ENCODE results near the gene ZNF674. TPM values are rescaled to one million over a fixed set of nuclear protein-coding genes. Genes with fewer than 3 reads are reported as not detected.
A peak's percentile ranks its signal among the peaks of the same experiment; 100 is the strongest.

ZNF674 gene
- total and polyA plus RNA-seq, 10 of the 15 experiments (the other 5 are each of a cell fraction or from before 2014, with no cell fraction given) = 1.0 to 3.7 (median 1.8) TPM

DNA sequence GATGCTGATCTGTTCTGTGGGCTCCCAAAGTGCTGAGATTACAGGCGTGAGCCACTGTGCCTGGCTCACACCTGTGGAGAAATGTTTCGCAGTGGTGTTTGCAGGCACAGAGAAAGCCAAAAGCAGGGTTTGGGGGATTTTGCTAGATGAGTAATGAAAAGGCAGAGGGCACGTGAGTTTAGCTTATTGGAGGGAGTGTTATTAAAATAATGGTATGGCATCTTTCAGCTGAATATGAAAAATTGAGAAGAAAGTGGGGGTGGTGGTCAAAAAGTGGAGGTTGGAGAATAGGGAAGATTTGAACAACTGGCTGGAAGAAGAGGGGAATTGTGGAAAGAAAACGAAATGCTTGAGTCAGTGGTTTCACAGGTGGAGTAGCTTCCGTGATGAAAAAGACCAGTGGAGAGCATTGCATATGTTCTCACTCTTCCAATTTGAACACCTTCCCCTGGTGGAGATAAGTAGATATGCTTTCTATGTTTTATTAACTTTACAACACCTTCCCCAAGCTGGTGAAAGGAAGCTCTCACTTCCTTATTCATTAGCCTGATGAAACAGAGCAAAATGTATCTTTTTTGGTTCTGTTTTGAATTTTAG, 27.2 kb upstream of the ZNF674 start (continued):
- TF ChIP-seq RAD51 (IDR thresholded peaks at IDR 0.05) = no peak
- TF ChIP-seq, protein P1, sequence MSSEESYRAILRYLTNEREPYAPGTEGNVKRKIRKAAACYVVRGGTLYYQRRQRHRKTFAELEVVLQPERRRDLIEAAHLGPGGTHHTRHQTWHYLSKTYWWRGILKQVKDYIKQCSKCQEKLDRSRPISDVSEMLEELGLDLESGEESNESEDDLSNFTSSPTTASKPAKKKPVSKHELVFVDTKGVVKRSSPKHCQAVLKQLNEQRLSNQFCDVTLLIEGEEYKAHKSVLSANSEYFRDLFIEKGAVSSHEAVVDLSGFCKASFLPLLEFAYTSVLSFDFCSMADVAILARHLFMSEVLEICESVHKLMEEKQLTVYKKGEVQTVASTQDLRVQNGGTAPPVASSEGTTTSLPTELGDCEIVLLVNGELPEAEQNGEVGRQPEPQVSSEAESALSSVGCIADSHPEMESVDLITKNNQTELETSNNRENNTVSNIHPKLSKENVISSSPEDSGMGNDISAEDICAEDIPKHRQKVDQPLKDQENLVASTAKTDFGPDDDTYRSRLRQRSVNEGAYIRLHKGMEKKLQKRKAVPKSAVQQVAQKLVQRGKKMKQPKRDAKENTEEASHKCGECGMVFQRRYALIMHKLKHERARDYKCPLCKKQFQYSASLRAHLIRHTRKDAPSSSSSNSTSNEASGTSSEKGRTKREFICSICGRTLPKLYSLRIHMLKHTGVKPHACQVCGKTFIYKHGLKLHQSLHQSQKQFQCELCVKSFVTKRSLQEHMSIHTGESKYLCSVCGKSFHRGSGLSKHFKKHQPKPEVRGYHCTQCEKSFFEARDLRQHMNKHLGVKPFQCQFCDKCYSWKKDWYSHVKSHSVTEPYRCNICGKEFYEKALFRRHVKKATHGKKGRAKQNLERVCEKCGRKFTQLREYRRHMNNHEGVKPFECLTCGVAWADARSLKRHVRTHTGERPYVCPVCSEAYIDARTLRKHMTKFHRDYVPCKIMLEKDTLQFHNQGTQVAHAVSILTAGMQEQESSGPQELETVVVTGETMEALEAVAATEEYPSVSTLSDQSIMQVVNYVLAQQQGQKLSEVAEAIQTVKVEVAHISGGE (CRISPR knock-in tag; IDR thresholded peaks at IDR 0.05) = no peak
- TF ChIP-seq SMAD5 (IDR thresholded peaks at IDR 0.05; ENCODE audit: low read depth) = no peak
- no peak for TF ChIP-seq LARP7 (IDR thresholded peaks at IDR 0.05)
- no peak for TF ChIP-seq IRF4 (IDR thresholded peaks at IDR 0.05; ENCODE audit: low read depth, low read length)
- TF ChIP-seq EGR1 (IDR thresholded peaks at IDR 0.05; ENCODE audit: borderline replicate concordance in 1 of 2, low read depth in 2 of 2, low read length in 2 of 2) = no peak
- TF ChIP-seq POU2F2 (IDR thresholded peaks at IDR 0.05; ENCODE audit: borderline replicate concordance, low read depth, low read length) = no peak
- no peak for TF ChIP-seq ELK1 (IDR thresholded peaks at IDR 0.05; ENCODE audit: low read depth, low read length)
- no peak for TF ChIP-seq ZNF207 (IDR thresholded peaks at IDR 0.05; ENCODE audit: borderline replicate concordance)
- TF ChIP-seq CEBPB (IDR thresholded peaks at IDR 0.05; ENCODE audit: borderline replicate concordance in 1 of 2, low read depth in 2 of 2, low read length in 2 of 2) = no peak
- TF ChIP-seq POLR2AphosphoS2 (IDR thresholded peaks at IDR 0.05; ENCODE audit: low read depth, low read length) = no peak
- no peak for TF ChIP-seq NKRF (conservative IDR thresholded peaks at IDR 0.05)
- TF ChIP-seq, protein P2, sequence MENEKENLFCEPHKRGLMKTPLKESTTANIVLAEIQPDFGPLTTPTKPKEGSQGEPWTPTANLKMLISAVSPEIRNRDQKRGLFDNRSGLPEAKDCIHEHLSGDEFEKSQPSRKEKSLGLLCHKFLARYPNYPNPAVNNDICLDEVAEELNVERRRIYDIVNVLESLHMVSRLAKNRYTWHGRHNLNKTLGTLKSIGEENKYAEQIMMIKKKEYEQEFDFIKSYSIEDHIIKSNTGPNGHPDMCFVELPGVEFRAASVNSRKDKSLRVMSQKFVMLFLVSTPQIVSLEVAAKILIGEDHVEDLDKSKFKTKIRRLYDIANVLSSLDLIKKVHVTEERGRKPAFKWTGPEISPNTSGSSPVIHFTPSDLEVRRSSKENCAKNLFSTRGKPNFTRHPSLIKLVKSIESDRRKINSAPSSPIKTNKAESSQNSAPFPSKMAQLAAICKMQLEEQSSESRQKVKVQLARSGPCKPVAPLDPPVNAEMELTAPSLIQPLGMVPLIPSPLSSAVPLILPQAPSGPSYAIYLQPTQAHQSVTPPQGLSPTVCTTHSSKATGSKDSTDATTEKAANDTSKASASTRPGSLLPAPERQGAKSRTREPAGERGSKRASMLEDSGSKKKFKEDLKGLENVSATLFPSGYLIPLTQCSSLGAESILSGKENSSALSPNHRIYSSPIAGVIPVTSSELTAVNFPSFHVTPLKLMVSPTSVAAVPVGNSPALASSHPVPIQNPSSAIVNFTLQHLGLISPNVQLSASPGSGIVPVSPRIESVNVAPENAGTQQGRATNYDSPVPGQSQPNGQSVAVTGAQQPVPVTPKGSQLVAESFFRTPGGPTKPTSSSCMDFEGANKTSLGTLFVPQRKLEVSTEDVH (IDR thresholded peaks at IDR 0.05; ENCODE audit: low read depth, partially characterized antibody) = no peak
- TF ChIP-seq RB1 (IDR thresholded peaks at IDR 0.05; ENCODE audit: borderline replicate concordance) = no peak
- no peak for TF ChIP-seq KAT2A (conservative IDR thresholded peaks at IDR 0.05; ENCODE audit: control insufficient read depth, low read depth, low read length)
- TF ChIP-seq NBN (IDR thresholded peaks at IDR 0.05) = peak; percentile 61; the same call in 1 of the 2 replicates
- TF ChIP-seq, protein P3, sequence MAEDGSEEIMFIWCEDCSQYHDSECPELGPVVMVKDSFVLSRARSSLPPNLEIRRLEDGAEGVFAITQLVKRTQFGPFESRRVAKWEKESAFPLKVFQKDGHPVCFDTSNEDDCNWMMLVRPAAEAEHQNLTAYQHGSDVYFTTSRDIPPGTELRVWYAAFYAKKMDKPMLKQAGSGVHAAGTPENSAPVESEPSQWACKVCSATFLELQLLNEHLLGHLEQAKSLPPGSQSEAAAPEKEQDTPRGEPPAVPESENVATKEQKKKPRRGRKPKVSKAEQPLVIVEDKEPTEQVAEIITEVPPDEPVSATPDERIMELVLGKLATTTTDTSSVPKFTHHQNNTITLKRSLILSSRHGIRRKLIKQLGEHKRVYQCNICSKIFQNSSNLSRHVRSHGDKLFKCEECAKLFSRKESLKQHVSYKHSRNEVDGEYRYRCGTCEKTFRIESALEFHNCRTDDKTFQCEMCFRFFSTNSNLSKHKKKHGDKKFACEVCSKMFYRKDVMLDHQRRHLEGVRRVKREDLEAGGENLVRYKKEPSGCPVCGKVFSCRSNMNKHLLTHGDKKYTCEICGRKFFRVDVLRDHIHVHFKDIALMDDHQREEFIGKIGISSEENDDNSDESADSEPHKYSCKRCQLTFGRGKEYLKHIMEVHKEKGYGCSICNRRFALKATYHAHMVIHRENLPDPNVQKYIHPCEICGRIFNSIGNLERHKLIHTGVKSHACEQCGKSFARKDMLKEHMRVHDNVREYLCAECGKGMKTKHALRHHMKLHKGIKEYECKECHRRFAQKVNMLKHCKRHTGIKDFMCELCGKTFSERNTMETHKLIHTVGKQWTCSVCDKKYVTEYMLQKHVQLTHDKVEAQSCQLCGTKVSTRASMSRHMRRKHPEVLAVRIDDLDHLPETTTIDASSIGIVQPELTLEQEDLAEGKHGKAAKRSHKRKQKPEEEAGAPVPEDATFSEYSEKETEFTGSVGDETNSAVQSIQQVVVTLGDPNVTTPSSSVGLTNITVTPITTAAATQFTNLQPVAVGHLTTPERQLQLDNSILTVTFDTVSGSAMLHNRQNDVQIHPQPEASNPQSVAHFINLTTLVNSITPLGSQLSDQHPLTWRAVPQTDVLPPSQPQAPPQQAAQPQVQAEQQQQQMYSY (CRISPR knock-in tag; IDR thresholded peaks at IDR 0.05) = no peak

All from GM12878 (cell line).